ENCODE data around the gene JAZF1.
A peak's percentile ranks its signal among the peaks of the same experiment; 100 is the strongest.

Gene JAZF1

GRCh38 chr7:28180364-28181147 lies at the start of gene JAZF1:
Gene JAZF1, minus strand, starts transcription at chr7:28180795.
- no peak for FAIRE-seq

GRCh38 chr7:28230261-28230660 lies 49.7 kb upstream of the JAZF1 start:
- FAIRE-seq, result no peak

DNA sequence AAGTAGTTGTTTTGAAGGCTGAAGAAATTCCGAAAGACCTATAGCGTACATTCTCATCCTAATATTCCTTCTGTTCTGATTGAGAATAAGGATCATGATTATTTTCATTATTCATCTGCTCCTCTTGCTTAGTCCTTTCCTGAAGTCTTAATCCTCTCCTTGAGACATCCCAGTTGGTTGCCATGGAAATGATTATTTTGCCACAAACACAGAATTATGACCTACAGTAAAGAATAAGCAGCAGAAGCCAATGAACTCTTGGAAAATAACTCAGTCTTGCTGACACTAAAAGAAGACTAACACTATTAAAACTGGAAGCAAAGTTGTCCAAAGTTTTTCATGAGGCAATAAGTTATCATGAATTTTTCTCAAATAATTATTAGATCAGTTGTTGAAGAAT lies 47.8 kb upstream of the JAZF1 start:
- FAIRE-seq, result peak; percentile 25

DNA sequence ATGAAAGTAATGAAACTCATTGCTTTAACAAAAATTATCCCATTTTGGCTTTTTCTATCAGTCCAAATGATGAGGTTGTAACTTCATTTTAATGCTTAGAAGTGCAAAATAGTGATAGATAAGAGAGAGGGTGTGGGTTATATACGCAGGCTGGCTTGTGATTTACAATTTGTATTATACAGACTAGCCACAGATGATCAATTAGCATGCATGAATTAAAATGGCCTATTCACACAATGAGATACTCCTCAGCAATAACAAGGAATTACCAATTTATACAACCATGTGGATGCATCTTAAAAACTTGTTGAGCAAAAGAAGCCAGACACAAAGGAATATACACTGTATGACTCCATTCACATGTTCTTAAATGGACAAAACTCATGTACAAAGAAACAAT lies 45.4 kb upstream of the JAZF1 start:
- no peak for FAIRE-seq

- FAIRE-seq, result no peak
These were observed 45.0 kb upstream of the JAZF1 start for GRCh38 chr7:28225576-28225975.

DNA sequence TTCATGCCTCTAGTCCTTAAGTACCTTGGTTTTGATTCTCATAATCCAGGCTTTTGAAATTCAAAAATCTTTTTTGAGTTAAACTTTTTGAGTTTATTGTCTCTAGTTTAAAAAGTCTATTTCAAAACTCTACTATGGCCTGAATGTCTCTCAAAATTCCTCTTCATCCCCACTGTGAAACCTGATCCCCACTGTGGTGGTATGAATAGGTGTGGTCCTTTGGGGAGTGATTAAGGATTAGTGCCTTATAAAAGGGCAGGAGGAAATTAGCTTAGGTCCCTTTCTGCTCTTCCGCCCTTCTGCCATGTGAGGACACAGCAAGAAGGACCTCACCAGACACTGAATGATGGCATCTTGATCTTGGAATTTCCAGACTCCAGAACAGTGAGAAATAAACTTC lies 44.1 kb upstream of the JAZF1 start:
- no peak for FAIRE-seq

DNA sequence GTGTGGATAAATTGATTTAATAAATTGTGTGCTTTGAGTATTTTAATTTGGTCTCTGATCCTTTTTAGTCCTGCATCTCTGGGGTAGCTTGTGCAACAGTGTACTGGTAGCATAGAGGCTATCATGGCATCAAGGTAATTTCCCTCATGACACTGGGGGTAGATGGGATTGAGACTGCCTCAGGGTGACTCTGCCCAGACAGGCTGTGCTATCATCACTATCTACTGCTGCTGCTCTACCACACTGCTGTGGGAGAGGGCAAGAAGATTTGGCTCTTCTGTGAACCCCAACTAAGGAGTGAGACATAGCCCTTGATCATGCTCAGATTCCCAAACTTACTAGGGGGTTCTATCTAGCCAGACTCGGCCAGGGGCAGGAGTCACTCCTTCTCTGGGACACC lies 43.6 kb upstream of the JAZF1 start:
- FAIRE-seq, result no peak

GRCh38 chr7:28222636-28223035 lies 42.0 kb upstream of the JAZF1 start:
- FAIRE-seq, result no peak

GRCh38 chr7:28219793-28220192 lies 39.2 kb upstream of the JAZF1 start:
- FAIRE-seq, result no peak

DNA sequence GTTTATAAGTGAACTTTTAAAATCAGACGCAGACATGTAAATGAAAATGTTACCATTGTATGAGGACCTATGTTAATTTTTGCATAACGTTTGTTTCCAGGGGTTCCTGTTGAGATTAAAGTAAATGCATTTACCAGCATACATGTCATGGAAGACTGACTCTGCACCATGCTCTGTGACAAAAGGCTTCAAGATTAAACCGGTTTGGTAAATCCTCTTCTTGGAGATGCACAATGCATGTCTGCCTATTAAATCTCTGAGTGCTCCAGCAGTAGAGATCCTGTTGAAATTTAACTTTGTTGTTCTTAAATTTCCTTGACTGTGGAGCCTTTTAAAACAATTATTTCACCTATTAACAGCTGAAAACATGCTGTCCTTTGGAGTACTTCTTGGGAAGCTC lies 36.5 kb upstream of the JAZF1 start:
- no peak for FAIRE-seq

GRCh38 chr7:28211006-28211405 lies 30.4 kb upstream of the JAZF1 start:
- no peak for FAIRE-seq

DNA sequence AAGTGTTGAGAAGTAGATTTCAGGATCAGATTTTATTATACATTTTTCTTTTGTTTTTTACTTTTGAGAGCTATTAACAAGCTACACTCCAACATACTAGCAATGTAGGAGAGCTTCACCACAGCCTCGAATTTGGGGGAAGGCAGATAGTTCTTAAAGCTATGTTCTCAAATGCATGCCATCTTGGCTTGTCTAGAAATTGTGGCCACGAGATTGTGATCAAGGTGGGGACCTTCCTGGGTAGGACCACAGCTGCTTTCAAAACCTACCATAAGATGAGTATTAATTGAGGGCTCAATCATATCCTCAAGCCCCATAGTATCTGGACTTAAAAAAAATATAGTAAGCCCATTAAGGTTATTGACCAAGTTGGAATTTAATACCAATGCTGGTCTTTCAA lies 27.9 kb upstream of the JAZF1 start:
- no peak for FAIRE-seq

GRCh38 chr7:28207486-28208158 lies 27.0 kb upstream of the JAZF1 start:
- no peak for FAIRE-seq

- FAIRE-seq, result no peak
These were observed 24.9 kb upstream of the JAZF1 start for GRCh38 chr7:28205506-28205905.

GRCh38 chr7:28203508-28204240 lies 23.1 kb upstream of the JAZF1 start:
- no peak for FAIRE-seq

- no peak for FAIRE-seq
These were observed 21.6 kb upstream of the JAZF1 start for GRCh38 chr7:28202222-28202621.

GRCh38 chr7:28201131-28201530 lies 20.5 kb upstream of the JAZF1 start:
- FAIRE-seq, result no peak

DNA sequence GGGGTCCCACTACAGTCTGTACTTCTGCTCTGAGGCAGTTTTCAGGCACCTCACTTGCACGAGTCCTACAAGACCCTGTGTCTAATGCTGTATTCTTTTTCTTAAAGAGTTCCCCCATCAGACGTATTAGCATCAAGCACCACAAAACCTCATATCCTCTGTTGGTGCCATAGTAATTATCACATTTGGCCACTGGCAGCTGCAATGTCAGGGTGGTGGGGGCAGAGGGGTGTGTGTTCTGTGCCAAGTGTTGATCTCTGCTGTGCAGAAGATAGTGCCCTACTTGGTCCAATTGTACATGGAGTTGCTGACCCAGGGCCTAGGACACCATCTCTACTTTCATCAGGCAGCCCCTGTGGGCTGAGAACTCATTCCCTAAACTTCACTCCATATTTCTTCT lies 20.0 kb upstream of the JAZF1 start:
- FAIRE-seq, result no peak

DNA sequence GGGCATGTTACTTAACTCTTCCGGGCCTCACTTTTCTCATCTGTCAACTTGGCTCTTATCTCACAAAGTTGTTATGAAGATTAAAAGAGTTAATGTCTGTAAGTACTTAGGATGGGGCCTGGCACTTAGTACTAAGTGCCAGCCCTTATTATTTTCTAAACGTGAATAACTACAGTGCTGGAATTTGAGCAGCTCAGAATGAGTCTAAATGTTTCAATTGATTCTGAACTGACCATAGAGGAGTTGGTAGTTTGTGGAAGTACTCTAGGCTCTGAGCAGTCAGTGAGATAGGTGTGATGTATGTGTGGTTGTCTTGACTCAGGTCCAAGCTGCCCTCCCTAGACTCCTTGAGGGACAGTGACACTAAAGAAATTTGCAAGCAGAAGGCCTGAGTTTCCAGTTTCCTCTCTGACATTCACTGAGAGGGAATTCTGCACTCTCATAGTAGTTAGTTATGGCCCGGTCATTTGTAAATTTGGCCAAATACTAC lies 18.5 kb upstream of the JAZF1 start:
- no peak for FAIRE-seq

GRCh38 chr7:28195910-28196620 lies 15.5 kb upstream of the JAZF1 start:
- FAIRE-seq, result no peak

- no peak for FAIRE-seq
These were observed 12.4 kb upstream of the JAZF1 start for GRCh38 chr7:28192786-28193585.

GRCh38 chr7:28191751-28192150 lies 11.2 kb upstream of the JAZF1 start:
- no peak for FAIRE-seq

All from G401.6 (cell line).